Loucy (cell line): Measurements from ENCODE around the gene GPHN.
A peak's percentile ranks its signal among the peaks of the same experiment; 100 is the strongest.
"Not testable (repeated sequence)": the region's sequence is repeated elsewhere in the genome, so short reads cannot be mapped to it uniquely, and the experiment has no call there.

Source experiments
- H2AFZ ChIP-seq: fragments of 200-600 bp; sonication (generic); 2 replicates; pipeline ENCODE4 v1.6.0; 2016; ENCODE audit warnings: antibody characterized with exemption, mild to moderate bottlenecking, low read length, moderate library complexity
- H3F3A ChIP-seq: fragments of 200-600 bp; 2 replicates; pipeline ENCODE4 v1.6.0; 2016; ENCODE audit warnings: antibody characterized with exemption, low read depth, mild to moderate bottlenecking
- H3K27me3 ChIP-seq: fragments of 200-600 bp; sonication (generic); 2 replicates; pipeline ENCODE4 v1.6.1; 2014; ENCODE audit warnings: low read length, mild to moderate bottlenecking; ENCODE audit not compliant: insufficient read depth, poor library complexity, severe bottlenecking
- H3K36me3 ChIP-seq: fragments of 200-600 bp; sonication (generic); 2 replicates; pipeline ENCODE4 v1.6.1; 2016; ENCODE audit warnings: low read length; ENCODE audit not compliant: insufficient read depth
- H3K4me1 ChIP-seq: fragments of 200-600 bp; sonication (generic); 2 replicates; pipeline ENCODE4 v1.5.1; 2014; ENCODE audit warnings: low read length, mild to moderate bottlenecking; ENCODE audit not compliant: insufficient read depth, poor library complexity, severe bottlenecking
- H3K4me2 ChIP-seq: fragments of 200-600 bp; sonication (generic); 2 replicates; pipeline ENCODE4 v1.6.0; 2014; ENCODE audit warnings: antibody characterized with exemption, low read length, low read depth, mild to moderate bottlenecking; ENCODE audit not compliant: poor library complexity, severe bottlenecking
- H3K4me3 ChIP-seq: fragments of 200-600 bp; sonication (generic); 2 replicates; pipeline ENCODE4 v1.5.1; 2014; ENCODE audit warnings: low read length, mild to moderate bottlenecking, mixed read lengths; ENCODE audit not compliant: poor library complexity, severe bottlenecking
- H3K79me2 ChIP-seq: fragments of 200-600 bp; sonication (generic); 2 replicates; pipeline ENCODE4 v1.6.1; 2014; ENCODE audit warnings: low read length; ENCODE audit not compliant: insufficient read depth
- H3K9ac ChIP-seq: fragments of 200-600 bp; sonication (generic); 2 replicates; pipeline ENCODE4 v1.6.0; 2014; ENCODE audit warnings: mild to moderate bottlenecking, low read depth, low read length, moderate library complexity; ENCODE audit not compliant: poor library complexity, severe bottlenecking
- H3K9me2 ChIP-seq: fragments of 200-600 bp; sonication (generic); replicated peaks from 2 replicates; pipeline ENCODE4 v1.6.1; 2016; ENCODE audit warnings: low read depth, low read length, mixed read lengths
- H3K9me3 ChIP-seq: fragments of 200-600 bp; sonication (generic); 2 replicates; pipeline ENCODE4 v1.6.1; 2014; ENCODE audit warnings: mild to moderate bottlenecking, antibody characterized with exemption, low read length, low read depth; ENCODE audit not compliant: insufficient read depth
- H4K20me1 ChIP-seq: fragments of 200-600 bp; sonication (generic); 2 replicates; pipeline ENCODE4 v1.6.0; 2014; ENCODE audit warnings: antibody characterized with exemption, low read length, mild to moderate bottlenecking; ENCODE audit not compliant: insufficient read depth, poor library complexity, severe bottlenecking
- EZH2phosphoT487 ChIP-seq: fragments of 200-600 bp; IDR thresholded peaks from 2 replicates; pipeline ENCODE4 v1.6.1; 2018; ENCODE audit warnings: antibody characterized with exemption, mild to moderate bottlenecking, moderate library complexity, borderline replicate concordance
- TF ChIP-seq, protein P1 (sequence below): fragments of 200-600 bp; sonication (generic); conservative IDR thresholded peaks from 2 replicates; pipeline ENCODE4 v1.5.1; 2014; ENCODE audit warnings: mild to moderate bottlenecking, antibody characterized with exemption, low read length

GPHN gene

DNA sequence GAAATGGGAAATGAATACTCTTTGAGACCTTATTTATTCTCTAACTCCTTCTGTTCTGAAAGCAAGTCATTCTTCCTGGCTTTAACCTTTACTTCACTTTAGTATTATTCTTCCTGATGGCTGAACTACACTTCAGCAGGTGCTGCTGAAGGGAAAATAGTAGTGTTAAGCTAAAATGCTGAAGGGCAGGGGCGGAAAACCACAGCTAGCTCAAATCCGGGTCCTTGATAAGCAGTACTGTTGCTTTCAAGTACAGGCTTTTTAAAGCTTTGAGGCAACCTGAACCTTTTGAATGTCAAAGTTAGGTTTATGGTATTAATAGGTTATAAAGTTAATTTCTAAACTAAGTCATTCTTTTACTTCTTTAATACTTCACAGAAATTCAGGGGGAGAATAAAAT lies 11.0 kb upstream of the GPHN start:
- H3K27me3 ChIP-seq, result no peaks in the 10 kb centered on the region
- no peaks in the 10 kb centered on the region for H3K9me3 ChIP-seq
- TF ChIP-seq, protein P1, sequence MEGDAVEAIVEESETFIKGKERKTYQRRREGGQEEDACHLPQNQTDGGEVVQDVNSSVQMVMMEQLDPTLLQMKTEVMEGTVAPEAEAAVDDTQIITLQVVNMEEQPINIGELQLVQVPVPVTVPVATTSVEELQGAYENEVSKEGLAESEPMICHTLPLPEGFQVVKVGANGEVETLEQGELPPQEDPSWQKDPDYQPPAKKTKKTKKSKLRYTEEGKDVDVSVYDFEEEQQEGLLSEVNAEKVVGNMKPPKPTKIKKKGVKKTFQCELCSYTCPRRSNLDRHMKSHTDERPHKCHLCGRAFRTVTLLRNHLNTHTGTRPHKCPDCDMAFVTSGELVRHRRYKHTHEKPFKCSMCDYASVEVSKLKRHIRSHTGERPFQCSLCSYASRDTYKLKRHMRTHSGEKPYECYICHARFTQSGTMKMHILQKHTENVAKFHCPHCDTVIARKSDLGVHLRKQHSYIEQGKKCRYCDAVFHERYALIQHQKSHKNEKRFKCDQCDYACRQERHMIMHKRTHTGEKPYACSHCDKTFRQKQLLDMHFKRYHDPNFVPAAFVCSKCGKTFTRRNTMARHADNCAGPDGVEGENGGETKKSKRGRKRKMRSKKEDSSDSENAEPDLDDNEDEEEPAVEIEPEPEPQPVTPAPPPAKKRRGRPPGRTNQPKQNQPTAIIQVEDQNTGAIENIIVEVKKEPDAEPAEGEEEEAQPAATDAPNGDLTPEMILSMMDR, result no peak
- no peak for TF ChIP-seq EZH2phosphoT487
- no peaks in the 10 kb centered on the region for H3K36me3 ChIP-seq
- peak overlapping the region; percentile 61 for H3K4me2 ChIP-seq
- H3K4me1 ChIP-seq, result peaks cover 12% of the 10 kb centered on the region
- H4K20me1 ChIP-seq, result no peaks in the 10 kb centered on the region
- no peaks in the 10 kb centered on the region for H3K79me2 ChIP-seq
- no peaks in the 10 kb centered on the region for H3F3A ChIP-seq
- H2AFZ ChIP-seq, result no peak overlapping the region
- no peak overlapping the region for H3K4me3 ChIP-seq
- no peaks in the 10 kb centered on the region for H3K9me2 ChIP-seq
- H3K9ac ChIP-seq, result no peak overlapping the region

DNA sequence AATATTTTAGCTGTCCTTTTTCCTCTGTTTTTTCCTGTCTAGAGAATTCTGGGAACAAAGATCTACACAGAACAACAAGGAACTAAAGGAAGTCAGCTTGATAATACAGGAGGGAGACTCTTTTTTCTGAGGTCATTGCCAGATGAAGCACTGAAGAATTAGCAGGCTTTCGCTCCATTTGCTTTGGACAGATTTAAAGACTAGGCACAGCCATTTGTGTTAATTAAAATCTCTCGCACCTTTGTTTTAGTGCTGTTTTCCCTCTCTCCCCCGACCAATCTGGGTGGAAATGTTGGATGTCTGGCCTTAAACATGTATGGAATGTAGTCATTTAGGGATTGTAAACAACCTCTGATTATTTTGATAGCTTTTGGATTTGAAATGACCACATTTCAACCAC lies 9.6 kb upstream of the GPHN start:
- H3K9me2 ChIP-seq, result no peaks in the 10 kb centered on the region
- no peaks in the 10 kb centered on the region for H3K27me3 ChIP-seq
- H3K4me3 ChIP-seq, result no peak overlapping the region
- no peak overlapping the region for H3K9ac ChIP-seq
- H4K20me1 ChIP-seq, result no peaks in the 10 kb centered on the region
- no peaks in the 10 kb centered on the region for H3K79me2 ChIP-seq
- H2AFZ ChIP-seq, result no peak overlapping the region
- no peaks in the 10 kb centered on the region for H3F3A ChIP-seq
- H3K4me2 ChIP-seq, result no peak overlapping the region
- no peak for TF ChIP-seq EZH2phosphoT487
- TF ChIP-seq, protein P1, result no peak
- no peaks in the 10 kb centered on the region for H3K9me3 ChIP-seq
- peaks cover 12% of the 10 kb centered on the region for H3K4me1 ChIP-seq
- H3K36me3 ChIP-seq, result no peaks in the 10 kb centered on the region

DNA sequence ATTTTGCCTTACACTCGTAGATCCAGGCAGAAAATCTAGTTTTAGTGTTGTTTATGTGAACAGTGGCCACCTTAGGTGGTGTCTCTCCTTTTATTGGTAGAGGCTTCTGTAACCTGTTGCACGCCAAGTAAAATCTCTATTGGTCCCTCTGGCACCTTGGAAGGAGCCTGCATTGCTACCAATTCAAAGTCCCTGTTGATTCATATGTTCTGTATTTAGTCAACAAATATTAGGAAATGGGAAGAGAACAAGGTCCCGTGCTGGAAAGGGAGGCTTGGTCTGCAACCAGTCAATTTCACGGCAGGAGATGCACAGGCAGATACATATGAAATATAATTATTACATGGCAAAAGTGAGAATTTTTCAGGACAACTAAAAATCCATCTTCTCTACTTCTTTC lies 6.4 kb upstream of the GPHN start:
- no peaks in the 10 kb centered on the region for H3F3A ChIP-seq
- H3K4me2 ChIP-seq, result no peak overlapping the region
- H3K4me3 ChIP-seq, result no peak overlapping the region
- no peaks in the 10 kb centered on the region for H3K9me2 ChIP-seq
- H4K20me1 ChIP-seq, result no peaks in the 10 kb centered on the region
- peaks cover 2% of the 10 kb centered on the region for H3K4me1 ChIP-seq
- H3K79me2 ChIP-seq, result peaks cover 5% of the 10 kb centered on the region; the same call in 1 of the 2 replicates
- no peaks in the 10 kb centered on the region for H3K36me3 ChIP-seq
- no peak overlapping the region for H3K9ac ChIP-seq
- H3K9me3 ChIP-seq, result no peaks in the 10 kb centered on the region
- TF ChIP-seq, protein P1, result no peak
- TF ChIP-seq EZH2phosphoT487, result no peak
- H2AFZ ChIP-seq, result no peak overlapping the region
- H3K27me3 ChIP-seq, result no peaks in the 10 kb centered on the region

DNA sequence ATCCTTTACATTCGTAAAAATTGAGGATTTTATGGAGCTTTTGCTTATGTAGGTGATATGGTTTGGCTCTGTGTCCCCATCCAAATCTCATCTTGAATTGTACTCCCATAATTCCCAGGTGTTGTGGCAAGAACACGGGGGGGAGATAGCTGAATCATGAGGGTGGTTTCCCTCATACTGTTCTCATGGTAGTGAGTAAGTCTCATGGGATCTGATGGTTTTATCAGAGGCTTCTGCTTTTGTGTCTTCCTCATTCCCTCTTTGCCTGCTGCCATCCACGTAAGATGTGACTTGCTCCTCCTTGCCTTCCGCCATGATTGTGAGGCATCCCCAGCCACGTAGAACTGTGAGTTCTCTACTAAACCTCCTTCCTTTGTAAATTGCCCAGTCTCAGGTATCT lies 5.1 kb upstream of the GPHN start:
- not testable (repeated sequence) for H3K27me3 ChIP-seq, H3K9me2 ChIP-seq, H4K20me1 ChIP-seq, H3K9me3 ChIP-seq, H3K36me3 ChIP-seq, H3K4me3 ChIP-seq, H3F3A ChIP-seq, H3K4me1 ChIP-seq, H3K9ac ChIP-seq, H3K4me2 ChIP-seq, H2AFZ ChIP-seq
- H3K79me2 ChIP-seq, result peaks cover 11% of the 10 kb centered on the region; the same call in 1 of the 2 replicates
